MCF 10A (cell line): ENCODE measurements around the gene KANK2. TPM values are rescaled to one million over a fixed set of nuclear protein-coding genes. Genes with fewer than 3 reads are reported as not detected.

Experiments used
- BruUV-seq: library from RNA; stranded (reverse); fragments of 400-500 nt; replicated peaks from 2 replicates; lab custom pipeline; 2021; lab: Mats Ljungman, UMichigan
- CTCF ChIA-PET: fragments of 300-600 bp; sonication (Branson Sonifier 250); formaldehyde crosslinking; extraction: SDS; loops from one replicate; lab custom pipeline; 2021; ENCODE audit warnings: antibody characterized with exemption, inconsistent platforms; lab: Yijun Ruan, JAX
- POLR2A ChIA-PET: fragments of 300-600, 350-650 bp; sonication (Branson Sonifier 250); formaldehyde crosslinking; extraction: SDS; loops from one replicate; lab custom pipeline; 2020; ENCODE audit warnings: antibody characterized with exemption, inconsistent platforms; lab: Yijun Ruan, JAX
- DNase-seq: peaks from one replicate; pipeline ENCODE4 v3.0.0-alpha.2; 2018; ENCODE audit not compliant: unreplicated experiment
- H3K27ac Mint-ChIP-seq: one replicate; pipeline ENCODE4 v1.8.0; 2022; ENCODE audit warnings: mild to moderate bottlenecking, low read depth, mixed read lengths; ENCODE audit not compliant: unreplicated experiment
- H3K27me3 Mint-ChIP-seq: one replicate; pipeline ENCODE4 v1.8.0; 2022; ENCODE audit warnings: mixed read lengths; ENCODE audit not compliant: insufficient read depth, unreplicated experiment
- H3K36me3 Mint-ChIP-seq: one replicate; pipeline ENCODE4 v1.8.0; 2022; ENCODE audit warnings: mild to moderate bottlenecking, moderate library complexity, mixed read lengths; ENCODE audit not compliant: insufficient read depth, unreplicated experiment
- H3K4me1 Mint-ChIP-seq: one replicate; pipeline ENCODE4 v1.8.0; 2022; ENCODE audit warnings: mixed read lengths; ENCODE audit not compliant: insufficient read depth, unreplicated experiment
- H3K4me3 Mint-ChIP-seq: one replicate; pipeline ENCODE4 v1.8.0; 2022; ENCODE audit warnings: mild to moderate bottlenecking, moderate library complexity, mixed read lengths; ENCODE audit not compliant: unreplicated experiment
- H3K9me3 Mint-ChIP-seq: one replicate; pipeline ENCODE4 v1.8.0; 2022; ENCODE audit warnings: mixed read lengths; ENCODE audit not compliant: unreplicated experiment
- intact Hi-C: fragments of 100-400 bp; cut with micrococcal nuclease; formaldehyde crosslinking; loops from 2 replicates; pipeline ENCODE4 v1.14.1; 2022
- total RNA-seq: library from RNA; stranded (reverse); gene quantifications from 2 replicates; pipeline ENCODE4 v1.2.3, GENCODE V29; 2022
- TF ChIP-seq, protein P1 (sequence below): fragments of 200-600 bp; IDR thresholded peaks from one replicate; pipeline ENCODE4 v1.8.0; 2022; ENCODE audit warnings: antibody characterized with exemption, mild to moderate bottlenecking; ENCODE audit not compliant: unreplicated experiment

The KANK2 gene
- total RNA-seq, 1 experiment from 2014 or later = 29.2 TPM

DNA sequence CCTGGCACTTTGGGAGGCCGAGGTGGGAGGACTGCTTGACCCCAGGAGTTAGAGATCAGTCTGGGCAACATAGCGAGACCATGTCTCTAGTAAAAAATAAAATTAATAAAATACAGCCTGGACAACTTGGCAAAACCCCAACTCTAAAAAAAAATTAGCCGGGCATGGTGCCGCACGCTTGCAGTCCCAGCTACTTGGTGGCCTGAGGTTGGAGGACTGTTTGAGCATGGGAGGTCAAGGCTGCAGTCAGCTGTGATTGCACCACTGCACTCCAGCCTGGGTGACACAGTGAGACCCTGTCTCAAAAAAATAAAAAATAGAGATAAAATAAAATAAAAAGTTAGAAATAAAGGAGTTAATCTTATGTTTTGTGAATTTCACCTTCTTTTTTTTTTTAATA, 26.2 kb downstream of the KANK2 start:
- peaks cover 94% of the 10 kb centered on the region for H3K36me3 Mint-ChIP-seq
- no peaks in the 10 kb centered on the region for H3K9me3 Mint-ChIP-seq
- H3K27ac Mint-ChIP-seq = no peak overlapping the region
- ChIA-PET CTCF (no interaction called here), POLR2A (interaction anchor here (2.0 kb wide), 1 partner anchor 15 kb away, joined by 8 read pairs; the partner anchor contains the start of gene SPC24)
- peaks cover 12% of the 10 kb centered on the region for H3K4me1 Mint-ChIP-seq
- intact Hi-C loops = no loop called here
- no peak overlapping the region for H3K4me3 Mint-ChIP-seq
- no peak for DNase-seq
- BruUV-seq = no TSS peak
- TF ChIP-seq, protein P1, sequence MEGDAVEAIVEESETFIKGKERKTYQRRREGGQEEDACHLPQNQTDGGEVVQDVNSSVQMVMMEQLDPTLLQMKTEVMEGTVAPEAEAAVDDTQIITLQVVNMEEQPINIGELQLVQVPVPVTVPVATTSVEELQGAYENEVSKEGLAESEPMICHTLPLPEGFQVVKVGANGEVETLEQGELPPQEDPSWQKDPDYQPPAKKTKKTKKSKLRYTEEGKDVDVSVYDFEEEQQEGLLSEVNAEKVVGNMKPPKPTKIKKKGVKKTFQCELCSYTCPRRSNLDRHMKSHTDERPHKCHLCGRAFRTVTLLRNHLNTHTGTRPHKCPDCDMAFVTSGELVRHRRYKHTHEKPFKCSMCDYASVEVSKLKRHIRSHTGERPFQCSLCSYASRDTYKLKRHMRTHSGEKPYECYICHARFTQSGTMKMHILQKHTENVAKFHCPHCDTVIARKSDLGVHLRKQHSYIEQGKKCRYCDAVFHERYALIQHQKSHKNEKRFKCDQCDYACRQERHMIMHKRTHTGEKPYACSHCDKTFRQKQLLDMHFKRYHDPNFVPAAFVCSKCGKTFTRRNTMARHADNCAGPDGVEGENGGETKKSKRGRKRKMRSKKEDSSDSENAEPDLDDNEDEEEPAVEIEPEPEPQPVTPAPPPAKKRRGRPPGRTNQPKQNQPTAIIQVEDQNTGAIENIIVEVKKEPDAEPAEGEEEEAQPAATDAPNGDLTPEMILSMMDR = no peak
- no peaks in the 10 kb centered on the region for H3K27me3 Mint-ChIP-seq

DNA sequence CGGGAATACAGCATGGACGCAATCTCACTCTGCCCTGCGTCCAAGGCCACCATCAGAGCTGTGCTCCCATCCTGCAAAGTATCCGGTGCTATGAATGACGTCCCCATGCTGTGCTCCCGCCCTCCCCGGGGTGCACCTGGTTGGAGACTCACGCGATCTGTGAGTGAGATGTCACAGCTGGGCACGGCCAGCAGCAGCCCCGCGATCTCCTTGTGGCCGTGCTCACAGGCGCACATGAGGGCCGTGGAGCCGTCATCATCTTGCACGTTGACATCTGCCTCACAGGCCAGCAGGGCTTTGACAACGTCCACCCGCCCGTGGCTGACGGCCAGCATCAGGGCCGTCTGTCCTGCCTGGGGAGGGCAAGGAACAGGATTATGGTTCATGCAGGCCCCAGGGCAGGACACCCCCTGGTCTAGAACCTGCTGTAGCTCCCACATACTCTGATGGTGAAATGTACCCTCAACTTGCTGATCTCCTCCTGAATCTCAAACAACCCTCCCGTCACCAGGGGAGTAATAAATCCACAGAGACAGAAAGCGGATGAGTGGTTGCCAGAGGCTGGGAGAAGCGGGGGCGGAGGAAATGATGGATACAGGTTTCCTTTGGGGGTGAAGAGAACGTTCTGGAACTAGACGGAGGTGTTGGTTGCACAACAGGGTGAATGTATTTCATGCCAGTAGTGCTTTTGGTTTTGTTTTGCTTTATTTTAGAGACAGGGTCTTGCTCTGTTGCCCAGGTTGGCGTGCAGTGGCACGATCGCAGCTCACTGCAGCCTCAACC, 27.3 kb downstream of the KANK2 start:
- no peaks in the 10 kb centered on the region for H3K27me3 Mint-ChIP-seq
- ChIA-PET POLR2A (interaction anchor here (2.0 to 2.9 kb wide), 3 partner anchors 14 to 31 kb away, joined by 8 to 15 read pairs (median 9); partner anchors contain the start of gene SPC24), CTCF (interaction anchor here (0.6 kb wide), 1 partner anchor 734 kb away, joined by 3 read pairs; no protein-coding TSS in a partner anchor)
- H3K27ac Mint-ChIP-seq = peak overlapping the region; percentile 61
- no peak overlapping the region for H3K4me3 Mint-ChIP-seq
- DNase-seq = peak; percentile 56
- intact Hi-C loops = loop anchor here (2.0 kb wide), 1 partner anchor 31 kb away; no protein-coding TSS in a partner anchor
- H3K4me1 Mint-ChIP-seq = peaks cover 12% of the 10 kb centered on the region
- no TSS peak for BruUV-seq
- peaks cover 93% of the 10 kb centered on the region for H3K36me3 Mint-ChIP-seq
- no peaks in the 10 kb centered on the region for H3K9me3 Mint-ChIP-seq
- TF ChIP-seq, protein P1 = no peak

DNA sequence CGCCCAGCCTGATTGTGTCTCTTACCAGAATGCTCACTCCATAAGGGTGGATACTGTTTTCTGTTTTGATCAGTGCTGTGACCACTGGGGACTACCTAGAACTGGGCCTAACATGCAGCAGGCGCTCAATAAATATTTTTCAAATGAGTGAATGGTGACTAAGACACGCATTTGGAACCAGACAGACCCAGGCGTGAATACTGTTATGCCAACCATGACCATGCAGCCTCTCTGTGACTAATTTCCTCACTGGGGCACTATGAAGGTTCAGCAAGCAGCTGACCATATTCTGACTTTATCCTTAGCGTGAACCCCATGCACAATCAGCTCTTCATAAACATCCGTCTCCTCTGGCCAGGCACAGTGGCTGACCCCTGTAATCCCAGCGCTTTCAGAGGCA, 28.8 kb downstream of the KANK2 start:
- DNase-seq = peak; percentile 91
- no peak overlapping the region for H3K4me3 Mint-ChIP-seq
- no TSS peak for BruUV-seq
- H3K27ac Mint-ChIP-seq = peak overlapping the region; percentile 90
- ChIA-PET CTCF (interaction anchor here (0.6 to 2.4 kb wide), 3 partner anchors 13 to 52 kb away, joined by 3 to 10 read pairs (median 4); partner anchors contain the start of gene SPC24), POLR2A (interaction anchor here (0.6 to 2.9 kb wide), 8 partner anchors 11 to 132 kb away, joined by 3 to 15 read pairs (median 4); no protein-coding TSS in a partner anchor)
- peaks cover 12% of the 10 kb centered on the region for H3K4me1 Mint-ChIP-seq
- intact Hi-C loops = loop anchor here (2.0 kb wide), 1 partner anchor 30 kb away; no protein-coding TSS in a partner anchor
- H3K9me3 Mint-ChIP-seq = no peaks in the 10 kb centered on the region
- TF ChIP-seq, protein P1 = no peak
- peaks cover 83% of the 10 kb centered on the region for H3K36me3 Mint-ChIP-seq
- no peaks in the 10 kb centered on the region for H3K27me3 Mint-ChIP-seq
